GM19099 (cell line): Measurements from ENCODE around the gene DMRTB1.

Source experiments
- POLR2A ChIP-seq: IDR thresholded peaks from 3 replicates; pipeline ENCODE4 v1.6.1; 2011; ENCODE audit warnings: low read depth; ENCODE audit not compliant: insufficient read length; ENCODE audit errors: extremely low read depth

The DMRTB1 gene

GRCh38 chr1:53450225-53450624 is 9.0 kb upstream of the DMRTB1 start:
- no peak for TF ChIP-seq POLR2A

GRCh38 chr1:53454019-53454418 is 5.2 kb upstream of the DMRTB1 start:
- TF ChIP-seq POLR2A = no peak

- TF ChIP-seq POLR2A = no peak
These were observed 3.7 kb upstream of the DMRTB1 start for GRCh38 chr1:53455364-53455991.

GRCh38 chr1:53458634-53459033 is 565 bp upstream of the DMRTB1 start:
- no peak for TF ChIP-seq POLR2A

GRCh38 chr1:53460211-53460634 is 1.0 kb downstream of the DMRTB1 start:
- no peak for TF ChIP-seq POLR2A

- no peak for TF ChIP-seq POLR2A
These were observed 1.6 kb downstream of the DMRTB1 start for GRCh38 chr1:53460666-53461322.

GRCh38 chr1:53461323-53462044 is 2.3 kb downstream of the DMRTB1 start:
- TF ChIP-seq POLR2A = no peak

GRCh38 chr1:53462193-53462592 is 3.0 kb downstream of the DMRTB1 start:
- no peak for TF ChIP-seq POLR2A

- no peak for TF ChIP-seq POLR2A
These were observed 3.7 kb downstream of the DMRTB1 start for GRCh38 chr1:53462769-53463501.

GRCh38 chr1:53463961-53464899 is 5.0 kb downstream of the DMRTB1 start:
- TF ChIP-seq POLR2A = no peak

GRCh38 chr1:53465023-53465957 is 6.1 kb downstream of the DMRTB1 start:
- no peak for TF ChIP-seq POLR2A

- TF ChIP-seq POLR2A = no peak
These were observed 8.2 kb downstream of the DMRTB1 start for GRCh38 chr1:53467391-53467790.

- TF ChIP-seq POLR2A = no peak
These were observed 9.2 kb downstream of the DMRTB1 start for GRCh38 chr1:53468374-53468773.
